Measurements from ENCODE around the gene CACNA1C.

DNA sequence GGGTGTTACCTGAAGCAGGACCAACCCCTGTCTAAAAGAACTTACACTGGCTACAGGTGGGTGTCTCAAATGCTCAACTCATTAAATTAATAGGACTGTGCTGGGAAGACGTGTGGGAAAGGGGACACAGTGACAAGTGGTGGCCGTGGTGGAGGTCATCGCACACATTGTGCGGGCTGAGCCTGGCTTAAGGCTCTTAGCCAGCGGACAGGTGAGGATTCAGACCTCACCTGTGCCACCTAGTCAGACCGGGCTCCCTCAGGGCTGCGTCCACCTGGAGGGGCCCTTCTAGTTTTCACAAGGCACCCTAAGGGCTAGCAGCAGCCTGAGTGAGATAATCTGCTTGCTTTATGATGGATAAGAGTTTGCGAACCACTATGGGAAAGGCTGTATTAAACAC is 616.8 kb downstream of the CACNA1C start:
- TF ChIP-seq ASH2L (IDR thresholded peaks at IDR 0.05; ENCODE audit: borderline replicate concordance, low read depth) (no peak), POLR2A (IDR thresholded peaks at IDR 0.05; ENCODE audit: low read depth, low read length) (no peak), JUND (IDR thresholded peaks at IDR 0.05; ENCODE audit: low read depth, low read length) (no peak), EGR1 (IDR thresholded peaks at IDR 0.05; ENCODE audit: borderline replicate concordance in 1 of 2, low read depth in 2 of 2, low read length in 2 of 2) (no peak), MYB (IDR thresholded peaks at IDR 0.05; ENCODE audit: borderline replicate concordance, low read depth, low read length) (no peak), KDM1A (IDR thresholded peaks at IDR 0.05; ENCODE audit: borderline replicate concordance) (no peak), PAX5 (IDR thresholded peaks at IDR 0.05; ENCODE audit: borderline replicate concordance, low read depth, low read length) (no peak), JUNB (IDR thresholded peaks at IDR 0.05) (no peak), FOS (IDR thresholded peaks at IDR 0.05; ENCODE audit: borderline replicate concordance, extremely low read depth, insufficient read length) (no peak)
- TF ChIP-seq, protein P1, sequence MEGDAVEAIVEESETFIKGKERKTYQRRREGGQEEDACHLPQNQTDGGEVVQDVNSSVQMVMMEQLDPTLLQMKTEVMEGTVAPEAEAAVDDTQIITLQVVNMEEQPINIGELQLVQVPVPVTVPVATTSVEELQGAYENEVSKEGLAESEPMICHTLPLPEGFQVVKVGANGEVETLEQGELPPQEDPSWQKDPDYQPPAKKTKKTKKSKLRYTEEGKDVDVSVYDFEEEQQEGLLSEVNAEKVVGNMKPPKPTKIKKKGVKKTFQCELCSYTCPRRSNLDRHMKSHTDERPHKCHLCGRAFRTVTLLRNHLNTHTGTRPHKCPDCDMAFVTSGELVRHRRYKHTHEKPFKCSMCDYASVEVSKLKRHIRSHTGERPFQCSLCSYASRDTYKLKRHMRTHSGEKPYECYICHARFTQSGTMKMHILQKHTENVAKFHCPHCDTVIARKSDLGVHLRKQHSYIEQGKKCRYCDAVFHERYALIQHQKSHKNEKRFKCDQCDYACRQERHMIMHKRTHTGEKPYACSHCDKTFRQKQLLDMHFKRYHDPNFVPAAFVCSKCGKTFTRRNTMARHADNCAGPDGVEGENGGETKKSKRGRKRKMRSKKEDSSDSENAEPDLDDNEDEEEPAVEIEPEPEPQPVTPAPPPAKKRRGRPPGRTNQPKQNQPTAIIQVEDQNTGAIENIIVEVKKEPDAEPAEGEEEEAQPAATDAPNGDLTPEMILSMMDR (IDR thresholded peaks at IDR 0.05 in 2 of 3, conservative IDR thresholded peaks at IDR 0.05 in 1 of 3; ENCODE audit: control insufficient read depth in 2 of 3, extremely low read depth in 1 of 3, insufficient read depth in 1 of 3, low read depth in 3 of 3, low read length in 3 of 3) = no peak
- TF ChIP-seq, protein P2, sequence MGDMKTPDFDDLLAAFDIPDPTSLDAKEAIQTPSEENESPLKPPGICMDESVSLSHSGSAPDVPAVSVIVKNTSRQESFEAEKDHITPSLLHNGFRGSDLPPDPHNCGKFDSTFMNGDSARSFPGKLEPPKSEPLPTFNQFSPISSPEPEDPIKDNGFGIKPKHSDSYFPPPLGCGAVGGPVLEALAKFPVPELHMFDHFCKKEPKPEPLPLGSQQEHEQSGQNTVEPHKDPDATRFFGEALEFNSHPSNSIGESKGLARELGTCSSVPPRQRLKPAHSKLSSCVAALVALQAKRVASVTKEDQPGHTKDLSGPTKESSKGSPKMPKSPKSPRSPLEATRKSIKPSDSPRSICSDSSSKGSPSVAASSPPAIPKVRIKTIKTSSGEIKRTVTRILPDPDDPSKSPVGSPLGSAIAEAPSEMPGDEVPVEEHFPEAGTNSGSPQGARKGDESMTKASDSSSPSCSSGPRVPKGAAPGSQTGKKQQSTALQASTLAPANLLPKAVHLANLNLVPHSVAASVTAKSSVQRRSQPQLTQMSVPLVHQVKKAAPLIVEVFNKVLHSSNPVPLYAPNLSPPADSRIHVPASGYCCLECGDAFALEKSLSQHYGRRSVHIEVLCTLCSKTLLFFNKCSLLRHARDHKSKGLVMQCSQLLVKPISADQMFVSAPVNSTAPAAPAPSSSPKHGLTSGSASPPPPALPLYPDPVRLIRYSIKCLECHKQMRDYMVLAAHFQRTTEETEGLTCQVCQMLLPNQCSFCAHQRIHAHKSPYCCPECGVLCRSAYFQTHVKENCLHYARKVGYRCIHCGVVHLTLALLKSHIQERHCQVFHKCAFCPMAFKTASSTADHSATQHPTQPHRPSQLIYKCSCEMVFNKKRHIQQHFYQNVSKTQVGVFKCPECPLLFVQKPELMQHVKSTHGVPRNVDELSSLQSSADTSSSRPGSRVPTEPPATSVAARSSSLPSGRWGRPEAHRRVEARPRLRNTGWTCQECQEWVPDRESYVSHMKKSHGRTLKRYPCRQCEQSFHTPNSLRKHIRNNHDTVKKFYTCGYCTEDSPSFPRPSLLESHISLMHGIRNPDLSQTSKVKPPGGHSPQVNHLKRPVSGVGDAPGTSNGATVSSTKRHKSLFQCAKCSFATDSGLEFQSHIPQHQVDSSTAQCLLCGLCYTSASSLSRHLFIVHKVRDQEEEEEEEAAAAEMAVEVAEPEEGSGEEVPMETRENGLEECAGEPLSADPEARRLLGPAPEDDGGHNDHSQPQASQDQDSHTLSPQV (IDR thresholded peaks at IDR 0.05) = no peak
- TF ChIP-seq, protein P3, sequence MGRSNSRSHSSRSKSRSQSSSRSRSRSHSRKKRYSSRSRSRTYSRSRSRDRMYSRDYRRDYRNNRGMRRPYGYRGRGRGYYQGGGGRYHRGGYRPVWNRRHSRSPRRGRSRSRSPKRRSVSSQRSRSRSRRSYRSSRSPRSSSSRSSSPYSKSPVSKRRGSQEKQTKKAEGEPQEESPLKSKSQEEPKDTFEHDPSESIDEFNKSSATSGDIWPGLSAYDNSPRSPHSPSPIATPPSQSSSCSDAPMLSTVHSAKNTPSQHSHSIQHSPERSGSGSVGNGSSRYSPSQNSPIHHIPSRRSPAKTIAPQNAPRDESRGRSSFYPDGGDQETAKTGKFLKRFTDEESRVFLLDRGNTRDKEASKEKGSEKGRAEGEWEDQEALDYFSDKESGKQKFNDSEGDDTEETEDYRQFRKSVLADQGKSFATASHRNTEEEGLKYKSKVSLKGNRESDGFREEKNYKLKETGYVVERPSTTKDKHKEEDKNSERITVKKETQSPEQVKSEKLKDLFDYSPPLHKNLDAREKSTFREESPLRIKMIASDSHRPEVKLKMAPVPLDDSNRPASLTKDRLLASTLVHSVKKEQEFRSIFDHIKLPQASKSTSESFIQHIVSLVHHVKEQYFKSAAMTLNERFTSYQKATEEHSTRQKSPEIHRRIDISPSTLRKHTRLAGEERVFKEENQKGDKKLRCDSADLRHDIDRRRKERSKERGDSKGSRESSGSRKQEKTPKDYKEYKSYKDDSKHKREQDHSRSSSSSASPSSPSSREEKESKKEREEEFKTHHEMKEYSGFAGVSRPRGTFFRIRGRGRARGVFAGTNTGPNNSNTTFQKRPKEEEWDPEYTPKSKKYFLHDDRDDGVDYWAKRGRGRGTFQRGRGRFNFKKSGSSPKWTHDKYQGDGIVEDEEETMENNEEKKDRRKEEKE (IDR thresholded peaks at IDR 0.05) = no peak
- TF ChIP-seq, protein P4, sequence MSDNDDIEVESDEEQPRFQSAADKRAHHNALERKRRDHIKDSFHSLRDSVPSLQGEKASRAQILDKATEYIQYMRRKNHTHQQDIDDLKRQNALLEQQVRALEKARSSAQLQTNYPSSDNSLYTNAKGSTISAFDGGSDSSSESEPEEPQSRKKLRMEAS (IDR thresholded peaks at IDR 0.05; ENCODE audit: low read depth, low read length) = no peak

Measured in GM12878 (cell line).